Mucosa of rectum (tissue), 2 donors: ENCODE results near the gene COL18A1.

Experiments
- H3K27ac ChIP-seq, 2 donors: one replicate each; pipeline ENCODE4 v1.7.0; 2013; ENCODE audit warnings: inconsistent platforms in 2 of 2, low read depth in 2 of 2, low read length in 2 of 2
- H3K27me3 ChIP-seq, 2 donors: one replicate each; pipeline ENCODE4 v1.7.0; 2013; ENCODE audit warnings: low read length in 2 of 2; ENCODE audit not compliant: control insufficient read depth in 2 of 2, insufficient read depth in 2 of 2
- H3K36me3 ChIP-seq, 2 donors: one replicate each; pipeline ENCODE4 v1.7.0; 2013; ENCODE audit warnings: low read length in 2 of 2; ENCODE audit not compliant: control insufficient read depth in 2 of 2, insufficient read depth in 2 of 2
- H3K4me1 ChIP-seq, 2 donors: one replicate each; pipeline ENCODE4 v1.7.0; 2013; ENCODE audit warnings: low read length in 2 of 2, mild to moderate bottlenecking in 1 of 2; ENCODE audit not compliant: control insufficient read depth in 2 of 2, insufficient read depth in 2 of 2
- H3K4me3 ChIP-seq, 2 donors: one replicate each; pipeline ENCODE4 v1.7.0; 2013; ENCODE audit warnings: low read length in 2 of 2
- H3K9ac ChIP-seq, 2 donors: one replicate each; pipeline ENCODE4 v1.7.0; 2013; ENCODE audit warnings: low read length in 2 of 2, low read depth in 1 of 2, mild to moderate bottlenecking in 1 of 2
- H3K9me3 ChIP-seq, 2 donors: one replicate each; pipeline ENCODE4 v1.7.0; 2013; ENCODE audit warnings: low read length in 2 of 2; ENCODE audit not compliant: control insufficient read depth in 2 of 2
- donor health status: healthy.
- donor health status: Normal muscosa, but diverticular disease.

COL18A1 gene

DNA sequence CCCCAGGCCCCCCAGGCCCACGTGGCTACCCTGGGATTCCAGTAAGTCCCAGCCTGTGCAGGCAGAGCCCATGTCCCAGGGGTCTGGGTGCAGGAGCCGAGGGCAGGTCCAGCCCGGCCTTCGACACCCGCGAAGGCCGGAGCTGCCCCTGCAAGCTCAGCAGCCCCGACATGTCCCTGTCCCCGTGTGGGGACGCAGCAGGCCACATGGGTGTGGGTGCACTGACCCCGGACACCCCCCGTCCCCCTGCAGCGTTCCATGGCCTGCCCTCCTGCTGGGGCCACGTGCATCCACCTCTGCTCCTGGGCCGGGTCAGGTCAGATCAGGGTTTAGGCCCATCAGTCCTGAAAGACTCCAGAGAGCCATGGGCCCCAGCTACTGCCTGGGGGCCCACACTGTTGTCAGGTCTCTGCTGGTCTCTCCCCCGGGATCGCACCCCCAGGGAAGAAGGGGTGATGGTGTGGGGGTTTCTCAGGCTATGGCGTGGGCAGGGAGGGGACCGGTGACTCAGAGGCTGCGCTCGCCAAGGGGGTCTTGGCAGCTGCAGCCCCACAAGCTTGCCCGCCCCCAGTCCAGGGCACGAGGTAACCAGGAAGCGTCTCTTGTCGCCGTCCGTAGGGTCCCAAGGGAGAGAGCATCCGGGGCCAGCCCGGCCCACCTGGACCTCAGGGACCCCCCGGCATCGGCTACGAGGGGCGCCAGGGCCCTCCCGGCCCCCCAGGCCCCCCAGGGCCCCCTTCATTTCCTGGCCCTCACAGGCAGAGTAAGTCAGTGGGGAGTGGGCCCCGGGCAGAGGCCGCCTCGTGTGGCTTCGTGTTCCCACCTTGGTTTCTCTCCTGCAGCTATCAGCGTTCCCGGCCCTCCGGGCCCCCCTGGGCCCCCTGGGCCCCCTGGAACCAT, 99.8 kb downstream of the COL18A1 start:
- H3K9me3 ChIP-seq, result no peaks in the 10 kb centered on the region
- H3K27ac ChIP-seq, result no peak overlapping the region
- peaks cover 0 to 6% of the 10 kb centered on the region in 2 donors for H3K27me3 ChIP-seq
- H3K4me3 ChIP-seq, result no peak overlapping the region
- peaks cover 0 to 3% of the 10 kb centered on the region in 2 donors for H3K4me1 ChIP-seq
- H3K9ac ChIP-seq, result no peak overlapping the region
- H3K36me3 ChIP-seq, result no peaks in the 10 kb centered on the region

GRCh38 chr21:45505416-45506021, 100.6 kb downstream of the COL18A1 start:
- Histone ChIP-seq H3K9ac (no peak overlapping the region), H3K27me3 (peaks cover 0 to 6% of the 10 kb centered on the region in 2 donors), H3K36me3 (no peaks in the 10 kb centered on the region)

GRCh38 chr21:45506241-45506817, 101.4 kb downstream of the COL18A1 start:
- Histone ChIP-seq H3K27me3 (peaks cover 0 to 6% of the 10 kb centered on the region in 2 donors), H3K9ac (no peak overlapping the region), H3K27ac (no peak overlapping the region), H3K4me3 (no peak overlapping the region), H3K9me3 (no peaks in the 10 kb centered on the region), H3K36me3 (no peaks in the 10 kb centered on the region), H3K4me1 (peaks cover 0 to 3% of the 10 kb centered on the region in 2 donors)

More at GRCh38 chr21:45505416-45506021, 100.6 kb downstream of the COL18A1 start:
- Histone ChIP-seq H3K9me3 (no peaks in the 10 kb centered on the region), H3K27ac (no peak overlapping the region), H3K4me1 (peaks cover 0 to 3% of the 10 kb centered on the region in 2 donors), H3K4me3 (no peak overlapping the region)

GRCh38 chr21:45506836-45507522, 102.0 kb downstream of the COL18A1 start:
- H3K4me1 ChIP-seq, result peaks cover 0 to 3% of the 10 kb centered on the region in 2 donors
- no peak overlapping the region for H3K4me3 ChIP-seq
- no peak overlapping the region for H3K9ac ChIP-seq
- peaks cover 0 to 6% of the 10 kb centered on the region in 2 donors for H3K27me3 ChIP-seq
- H3K36me3 ChIP-seq, result no peaks in the 10 kb centered on the region
- no peaks in the 10 kb centered on the region for H3K9me3 ChIP-seq
- H3K27ac ChIP-seq, result no peak overlapping the region

GRCh38 chr21:45507523-45507875, 102.5 kb downstream of the COL18A1 start:
- Histone ChIP-seq H3K36me3 (peaks cover 0 to under 1% of the 10 kb centered on the region in 2 donors), H3K9ac (no peak overlapping the region), H3K27ac (no peak overlapping the region), H3K4me3 (no peak overlapping the region), H3K27me3 (peaks cover 0 to 6% of the 10 kb centered on the region in 2 donors), H3K4me1 (peaks cover 0 to 3% of the 10 kb centered on the region in 2 donors), H3K9me3 (no peaks in the 10 kb centered on the region)

GRCh38 chr21:45507888-45508508, 103.0 kb downstream of the COL18A1 start:
- Histone ChIP-seq H3K9me3 (no peaks in the 10 kb centered on the region), H3K36me3 (peaks cover 0 to 2% of the 10 kb centered on the region in 2 donors), H3K27me3 (peaks cover 0 to 6% of the 10 kb centered on the region in 2 donors), H3K4me1 (peaks cover 0 to 3% of the 10 kb centered on the region in 2 donors), H3K9ac (no peak overlapping the region), H3K4me3 (no peak overlapping the region), H3K27ac (no peak overlapping the region)

GRCh38 chr21:45508607-45509565, 103.9 kb downstream of the COL18A1 start:
- Histone ChIP-seq H3K36me3 (peaks cover 0 to 2% of the 10 kb centered on the region in 2 donors), H3K9ac (no peak overlapping the region), H3K4me3 (no peak overlapping the region), H3K9me3 (no peaks in the 10 kb centered on the region), H3K27ac (no peak overlapping the region), H3K4me1 (peaks cover 4 to 7% of the 10 kb centered on the region in 2 donors), H3K27me3 (peaks cover 0 to 6% of the 10 kb centered on the region in 2 donors)

GRCh38 chr21:45509566-45510465, 104.9 kb downstream of the COL18A1 start:
- no peak overlapping the region for H3K27ac ChIP-seq
- H3K36me3 ChIP-seq, result peaks cover 0 to 2% of the 10 kb centered on the region in 2 donors
- no peak overlapping the region for H3K9ac ChIP-seq
- H3K4me3 ChIP-seq, result no peak overlapping the region
- peaks cover 0 to 6% of the 10 kb centered on the region in 2 donors for H3K27me3 ChIP-seq
- H3K4me1 ChIP-seq, result peaks cover 5 to 9% of the 10 kb centered on the region in 2 donors
- H3K9me3 ChIP-seq, result no peaks in the 10 kb centered on the region
